Amygdala (tissue), 56 donors: Measurements from ENCODE around the gene TOE1.
"Not testable (repeated sequence)": the region's sequence is repeated elsewhere in the genome, so short reads cannot be mapped to it uniquely, and the experiment has no call there.

Experiments used
- DNase-seq, 56 donors: peaks; one replicate each; lab custom pipeline; 2025; lab: John Stamatoyannopoulos, UW

The TOE1 gene

DNA sequence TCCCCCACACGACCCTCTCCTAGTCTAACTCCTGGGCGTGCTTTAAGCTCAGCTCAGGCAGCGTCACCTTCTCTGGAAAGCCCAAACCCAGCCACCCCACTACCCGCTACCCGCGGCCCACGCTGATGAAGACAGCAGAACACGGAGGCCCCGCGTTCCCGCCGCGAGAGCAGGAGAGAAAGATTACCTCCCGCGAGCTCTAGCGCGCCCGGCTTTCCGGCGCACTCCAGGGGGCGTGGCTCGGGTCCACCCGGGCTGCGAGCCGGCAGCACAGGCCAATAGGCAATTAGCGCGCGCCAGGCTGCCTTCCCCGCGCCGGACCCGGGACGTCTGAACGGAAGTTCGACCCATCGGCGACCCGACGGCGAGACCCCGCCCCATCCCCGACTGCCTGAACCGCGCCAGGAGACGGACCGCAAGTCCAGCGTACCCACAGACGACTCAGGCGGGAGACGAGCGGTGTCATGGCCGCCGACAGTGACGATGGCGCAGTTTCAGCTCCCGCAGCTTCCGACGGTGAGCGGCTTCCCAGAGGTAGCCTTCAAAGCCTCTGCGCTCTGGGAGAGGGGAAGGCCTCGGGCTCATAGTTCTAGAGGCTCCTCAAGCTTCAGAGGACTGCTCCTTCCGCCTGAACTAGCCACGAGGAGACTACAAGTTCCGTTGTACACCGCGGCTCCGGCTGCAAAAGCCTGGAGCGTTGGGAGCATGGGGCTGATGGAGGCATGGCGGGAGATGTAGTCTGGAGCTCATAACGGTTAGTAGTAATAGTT, at the start of gene TOE1, which contains the start of gene MUTYH:
TSS of gene TOE1 (plus strand) at position 382 of the 770 bp plus-strand sequence. CDS start at position 465, 83 bp downstream.
TSS of gene MUTYH (minus strand) at position 652 of the 770 bp plus-strand sequence. CDS start 5,935 bp downstream, outside the sequence.
- peak; percentile 51 to 91 (median 84) for DNase-seq

DNA sequence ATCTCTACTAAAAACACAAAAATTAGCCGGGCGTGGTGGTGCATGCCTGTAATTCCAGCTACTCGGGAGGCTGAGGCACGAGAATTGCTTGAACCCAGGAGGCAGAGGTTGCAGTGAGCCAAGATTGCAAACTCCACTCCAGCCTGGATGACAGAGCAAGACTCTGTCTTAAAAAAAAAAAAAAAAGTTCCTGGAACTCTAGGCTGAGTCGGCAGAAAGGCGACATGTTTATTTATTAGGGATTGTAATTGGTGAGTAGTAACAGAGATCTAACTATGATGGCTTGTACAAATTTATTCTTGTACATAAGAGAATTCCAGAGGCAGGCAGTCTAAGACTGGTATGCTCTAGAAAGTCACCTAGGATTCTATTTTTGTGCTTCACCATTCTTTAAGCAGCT, 49.0 kb upstream of the TOE1 start:
- DNase-seq = not testable (repeated sequence)

GRCh38 chr1:45291716-45292115, 48.3 kb upstream of the TOE1 start:
- no peak for DNase-seq

DNA sequence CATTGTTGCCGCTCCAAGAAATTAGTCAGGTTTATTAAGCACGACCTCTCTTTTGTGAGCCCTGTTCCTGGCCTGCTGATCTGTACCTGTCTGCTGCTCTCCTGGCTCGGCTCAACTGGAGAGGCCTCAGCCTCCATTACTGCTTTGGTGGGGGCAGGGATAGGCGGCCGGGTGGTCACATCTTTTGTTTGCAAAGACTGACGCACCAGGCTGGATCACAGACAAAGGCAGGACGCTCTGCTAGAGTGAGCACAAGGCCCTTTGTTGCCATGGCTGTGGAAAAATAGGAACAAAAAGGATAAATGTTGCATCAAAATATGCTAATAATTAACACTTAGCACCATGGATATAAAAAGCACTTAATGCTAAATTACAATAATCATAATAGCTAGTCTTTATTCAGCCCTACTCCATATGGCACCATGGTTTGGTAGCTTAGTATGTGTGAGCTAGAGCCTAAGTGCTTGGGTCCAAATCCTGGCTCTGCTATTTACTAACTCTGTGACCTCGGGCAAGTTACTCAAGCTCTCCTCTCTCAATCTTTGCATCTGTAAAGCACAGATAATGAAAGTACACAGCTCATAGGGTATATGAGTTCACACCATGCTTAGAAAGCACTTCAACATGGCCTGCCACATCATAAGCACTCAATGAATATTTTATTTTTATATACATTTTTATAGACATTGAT, 42.2 kb upstream of the TOE1 start:
- DNase-seq = peak in 17 of 56 donors; percentile 1 to 34 (median 18)

GRCh38 chr1:45299296-45299695, 40.7 kb upstream of the TOE1 start:
- DNase-seq = no peak

- DNase-seq = peak in 31 of 56 donors; percentile 2 to 63 (median 17)
Observed at GRCh38 chr1:45299981-45300668, 39.8 kb upstream of the TOE1 start.

GRCh38 chr1:45300669-45300997, 39.3 kb upstream of the TOE1 start:
- no peak for DNase-seq

DNA sequence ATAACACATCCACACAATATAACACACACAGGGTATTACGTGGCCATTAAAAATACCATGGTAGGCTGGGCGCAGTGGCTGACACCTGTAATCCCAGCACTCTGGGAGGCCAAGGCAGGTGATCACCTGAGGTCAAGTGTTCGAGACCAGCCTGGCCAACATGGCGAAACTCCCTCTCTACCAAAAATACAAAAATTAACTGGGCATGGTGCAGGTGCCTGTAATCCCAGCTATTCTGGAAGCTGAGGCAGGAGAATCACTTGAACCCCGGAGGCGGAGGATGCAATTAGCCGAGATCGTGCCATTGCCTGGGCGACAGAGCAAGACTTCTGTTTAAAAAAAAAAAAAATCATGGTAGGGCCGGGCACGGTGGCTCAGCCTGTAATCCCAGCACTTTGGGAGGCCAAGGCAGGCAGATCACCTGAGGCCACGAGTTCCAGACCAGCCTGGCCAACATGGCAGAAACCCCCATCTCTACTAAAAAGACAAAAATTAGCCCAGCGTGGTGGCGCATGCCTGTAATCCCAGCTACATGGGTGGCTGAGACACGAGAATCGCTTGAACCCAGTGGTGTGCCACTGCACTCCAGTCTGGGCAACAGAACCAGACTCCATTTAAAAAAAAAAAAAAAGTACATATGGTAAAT, 37.3 kb upstream of the TOE1 start:
- DNase-seq = no peak

DNA sequence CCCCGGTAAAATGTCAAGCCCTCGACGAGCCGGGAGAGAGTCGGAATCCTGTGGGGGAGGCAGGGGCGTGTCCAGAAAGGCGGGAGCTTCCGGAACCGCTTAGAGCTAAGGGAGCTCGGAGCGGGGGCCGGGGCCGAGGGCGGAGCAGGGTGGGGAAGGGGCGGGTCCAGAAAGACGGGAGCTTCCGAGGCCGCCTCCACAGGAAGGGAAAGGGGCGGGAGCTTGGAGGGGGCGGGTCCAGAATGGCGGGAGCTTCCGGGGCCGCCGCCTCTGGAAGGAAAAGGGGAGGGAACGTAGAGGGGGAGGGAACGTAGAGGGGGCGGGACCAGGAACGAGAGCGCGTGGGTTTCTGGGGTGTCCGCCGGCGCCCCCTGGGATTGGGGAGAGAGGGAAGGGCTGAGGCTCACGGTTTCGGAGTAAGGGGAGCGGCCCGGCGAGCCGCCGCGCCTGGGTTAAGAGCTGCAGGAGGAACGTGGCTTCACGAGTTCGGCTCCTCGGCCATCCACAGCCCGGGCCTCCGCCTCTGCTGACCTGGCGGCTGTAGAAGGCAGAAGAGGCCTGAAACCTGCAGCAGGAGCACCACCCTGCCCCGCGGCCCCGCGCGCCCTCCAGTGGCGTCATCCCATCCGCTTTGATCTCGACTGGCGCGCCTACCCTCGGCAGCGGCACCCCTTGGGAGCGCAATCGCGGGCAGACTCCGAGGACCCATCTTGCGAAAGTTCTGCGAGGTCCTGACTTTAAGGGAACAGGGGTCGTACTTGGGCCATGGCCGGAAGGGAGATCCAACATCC, 36.3 kb upstream of the TOE1 start:
- DNase-seq = peak; percentile 69 to 99 (median 97)

- DNase-seq = peak in 1 of 56 donors; percentile 44
Observed at GRCh38 chr1:45304311-45305081, 35.5 kb upstream of the TOE1 start.

DNA sequence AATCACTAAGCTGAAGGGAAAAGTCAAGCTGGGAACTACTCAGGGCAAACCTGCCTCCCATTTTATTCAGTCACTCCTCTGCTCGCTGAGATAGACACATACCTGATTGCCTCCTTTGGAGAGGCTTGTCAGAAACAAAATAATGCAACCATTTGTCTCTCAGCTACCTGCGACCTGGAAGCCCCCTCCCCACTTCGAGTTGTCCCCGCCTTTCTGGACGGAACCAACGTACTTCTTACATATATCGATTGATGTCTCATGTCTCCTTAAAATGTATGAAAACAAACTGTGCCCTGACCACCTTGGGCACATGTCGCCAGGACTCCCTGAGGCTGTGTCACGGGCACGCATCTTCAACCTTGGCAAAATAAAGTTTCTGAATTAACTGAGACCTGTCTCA, 34.7 kb upstream of the TOE1 start:
- DNase-seq = no peak

GRCh38 chr1:45306319-45306718, 33.7 kb upstream of the TOE1 start:
- DNase-seq = no peak

DNA sequence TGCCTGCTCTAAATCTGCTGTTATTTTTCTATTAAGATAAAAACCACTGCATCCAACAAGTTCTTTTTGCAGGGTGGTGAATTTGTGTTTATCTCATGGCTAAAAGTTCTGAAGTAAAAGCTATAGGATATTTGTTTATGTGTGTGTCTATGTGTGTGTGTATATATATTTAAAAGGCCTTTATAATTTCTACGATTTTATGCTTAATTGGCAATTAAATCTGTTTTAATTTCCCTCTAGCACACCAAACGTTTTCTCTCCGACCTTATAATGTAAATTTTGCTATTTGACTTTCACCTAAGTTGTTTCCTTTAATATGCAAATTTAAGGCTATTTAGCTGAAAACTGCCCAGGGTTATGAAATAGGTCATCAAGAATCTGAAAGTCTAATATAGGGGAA, 33.1 kb upstream of the TOE1 start:
- DNase-seq = no peak

GRCh38 chr1:45314266-45314665, 25.7 kb upstream of the TOE1 start:
- DNase-seq = no peak

DNA sequence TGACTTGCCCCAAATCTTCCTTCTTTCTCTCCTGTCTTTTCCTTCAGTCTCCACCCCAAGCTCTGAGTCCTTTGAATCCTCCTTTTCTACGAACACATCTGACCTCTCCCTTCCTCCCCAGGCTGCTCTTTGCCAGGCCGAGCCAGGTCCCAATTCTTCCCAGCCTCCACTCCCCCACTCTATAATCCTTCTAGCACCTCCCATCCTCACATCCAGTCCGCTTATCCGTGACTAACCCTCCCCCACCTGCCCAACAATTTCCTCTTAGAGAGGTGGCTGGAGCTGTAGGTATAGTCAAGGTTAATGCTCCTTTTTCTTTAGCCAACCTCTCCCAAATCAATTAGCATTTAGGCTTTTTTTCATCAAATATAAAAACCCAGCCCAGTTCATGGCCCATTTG, 22.8 kb upstream of the TOE1 start:
- no peak for DNase-seq

- no peak for DNase-seq
Observed at GRCh38 chr1:45319761-45320160, 20.2 kb upstream of the TOE1 start.

DNA sequence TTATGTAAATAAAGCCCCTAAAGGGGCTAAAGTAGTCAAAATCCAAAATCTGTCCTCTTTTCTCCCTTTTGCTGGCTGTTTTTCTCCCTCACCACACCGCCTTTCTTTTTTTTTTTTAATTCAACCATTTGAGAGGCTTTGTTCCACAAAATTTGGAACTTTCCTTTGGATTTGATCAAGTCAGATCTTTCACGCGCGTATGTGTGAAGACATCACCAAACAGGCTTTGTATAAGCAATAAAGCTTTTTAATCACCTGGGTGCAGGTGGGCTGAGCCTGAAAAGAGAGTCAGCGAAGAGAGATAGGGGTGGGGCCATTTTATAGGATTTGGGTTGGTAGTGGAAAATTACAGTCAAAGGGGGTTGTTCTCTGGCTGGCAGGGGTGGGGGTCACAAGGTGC, 18.5 kb upstream of the TOE1 start:
- DNase-seq = no peak

- DNase-seq = no peak
Observed at GRCh38 chr1:45322486-45323040, 17.4 kb upstream of the TOE1 start.
